SW480 (cell line): Measurements from ENCODE around the gene HIF3A.

Experiments
- DNase-seq: peaks from one replicate; pipeline ENCODE4 v3.0.0-alpha.2; 2016; ENCODE audit warnings: low spot score

The HIF3A gene

DNA sequence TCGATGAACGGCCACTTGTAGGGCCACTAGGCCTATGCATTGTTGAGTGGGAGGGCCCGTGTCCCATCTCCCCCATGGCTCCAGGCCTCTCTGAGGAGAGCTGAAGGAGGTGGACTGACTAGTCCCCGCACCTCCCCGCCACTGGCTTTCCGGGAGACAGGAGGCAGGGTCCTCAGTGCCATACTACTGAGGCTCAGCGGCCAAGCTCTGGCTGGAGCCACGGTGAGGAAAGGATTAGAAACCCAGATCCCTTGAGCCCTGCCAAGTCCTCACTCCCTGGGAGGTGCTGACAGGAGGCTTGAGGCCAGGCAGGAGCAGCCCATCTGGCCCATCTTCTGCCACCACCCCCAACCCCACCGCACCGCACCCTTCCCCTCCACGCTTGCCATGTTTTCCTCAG lies 87.6 kb downstream of the HIF3A start:
- no peak for DNase-seq

GRCh38 chr19:46385636-46386035 lies 88.8 kb downstream of the HIF3A start:
- no peak for DNase-seq

GRCh38 chr19:46386151-46386550 lies 89.3 kb downstream of the HIF3A start:
- DNase-seq, result no peak

- no peak for DNase-seq
These were observed 90.3 kb downstream of the HIF3A start for GRCh38 chr19:46386996-46387712.

DNA sequence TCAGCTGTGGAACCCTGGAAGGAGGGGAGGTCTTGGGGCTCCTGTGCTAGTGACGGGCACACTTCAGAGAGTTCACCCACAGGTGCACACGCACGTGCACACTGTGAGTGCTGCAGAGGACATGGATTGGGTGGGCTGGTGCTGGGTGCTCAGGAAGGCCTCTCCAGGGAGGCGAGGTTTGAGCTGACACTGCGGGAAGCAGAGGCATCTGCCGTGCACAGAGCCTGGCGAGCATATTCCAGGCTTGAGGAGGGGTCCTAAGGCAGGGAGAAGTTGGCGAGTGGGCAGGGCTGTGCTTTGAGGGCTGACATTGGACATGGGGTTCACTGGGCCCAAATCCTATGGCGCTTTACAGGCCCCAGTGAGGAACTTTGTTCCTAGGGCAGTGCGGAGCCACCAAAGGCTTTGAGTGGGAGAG lies 90.9 kb downstream of the HIF3A start:
- DNase-seq, result no peak

DNA sequence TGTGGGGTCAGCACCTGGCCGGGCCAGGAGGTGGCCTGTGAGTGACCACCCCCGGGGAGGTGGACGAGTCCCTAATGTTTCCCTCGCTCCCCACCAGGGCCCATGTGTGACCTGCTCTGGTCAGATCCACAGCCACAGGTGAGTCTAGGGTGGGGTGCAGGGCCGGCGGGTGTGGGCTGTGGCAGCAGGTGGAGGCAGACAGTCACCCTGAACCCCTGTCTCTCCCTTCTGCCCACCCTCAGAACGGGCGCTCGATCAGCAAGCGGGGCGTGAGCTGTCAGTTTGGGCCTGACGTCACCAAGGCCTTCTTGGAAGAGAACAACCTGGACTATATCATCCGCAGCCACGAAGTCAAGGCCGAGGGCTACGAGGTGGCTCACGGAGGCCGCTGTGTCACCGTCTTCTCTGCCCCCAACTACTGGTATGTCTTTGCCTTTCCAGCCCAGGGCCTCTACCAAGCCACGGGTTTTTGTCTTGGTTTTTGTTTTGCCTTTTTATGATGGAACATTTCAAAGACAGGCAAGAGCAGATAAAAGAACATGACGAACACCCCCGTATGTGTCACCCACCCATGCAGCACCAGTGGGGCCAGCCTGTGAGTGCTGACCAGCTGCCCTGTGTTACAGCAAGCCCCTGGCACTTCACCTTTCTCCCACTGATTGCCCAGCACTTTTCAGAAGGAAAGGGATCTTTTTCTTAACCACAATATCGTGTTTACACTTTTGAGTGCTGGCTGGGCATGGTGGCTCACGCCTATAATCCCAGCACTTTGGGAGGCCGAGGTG lies 91.7 kb downstream of the HIF3A start:
- DNase-seq, result no peak

GRCh38 chr19:46390121-46390858 lies 93.4 kb downstream of the HIF3A start:
- no peak for DNase-seq

- no peak for DNase-seq
These were observed 94.0 kb downstream of the HIF3A start for GRCh38 chr19:46390866-46391265.

- DNase-seq, result no peak
These were observed 94.7 kb downstream of the HIF3A start for GRCh38 chr19:46391296-46392251.

GRCh38 chr19:46392252-46392801 lies 95.5 kb downstream of the HIF3A start:
- no peak for DNase-seq

GRCh38 chr19:46392837-46393236 lies 96.0 kb downstream of the HIF3A start:
- no peak for DNase-seq
